ENCODE measurements around the gene CDKN1C.

Gene CDKN1C

DNA sequence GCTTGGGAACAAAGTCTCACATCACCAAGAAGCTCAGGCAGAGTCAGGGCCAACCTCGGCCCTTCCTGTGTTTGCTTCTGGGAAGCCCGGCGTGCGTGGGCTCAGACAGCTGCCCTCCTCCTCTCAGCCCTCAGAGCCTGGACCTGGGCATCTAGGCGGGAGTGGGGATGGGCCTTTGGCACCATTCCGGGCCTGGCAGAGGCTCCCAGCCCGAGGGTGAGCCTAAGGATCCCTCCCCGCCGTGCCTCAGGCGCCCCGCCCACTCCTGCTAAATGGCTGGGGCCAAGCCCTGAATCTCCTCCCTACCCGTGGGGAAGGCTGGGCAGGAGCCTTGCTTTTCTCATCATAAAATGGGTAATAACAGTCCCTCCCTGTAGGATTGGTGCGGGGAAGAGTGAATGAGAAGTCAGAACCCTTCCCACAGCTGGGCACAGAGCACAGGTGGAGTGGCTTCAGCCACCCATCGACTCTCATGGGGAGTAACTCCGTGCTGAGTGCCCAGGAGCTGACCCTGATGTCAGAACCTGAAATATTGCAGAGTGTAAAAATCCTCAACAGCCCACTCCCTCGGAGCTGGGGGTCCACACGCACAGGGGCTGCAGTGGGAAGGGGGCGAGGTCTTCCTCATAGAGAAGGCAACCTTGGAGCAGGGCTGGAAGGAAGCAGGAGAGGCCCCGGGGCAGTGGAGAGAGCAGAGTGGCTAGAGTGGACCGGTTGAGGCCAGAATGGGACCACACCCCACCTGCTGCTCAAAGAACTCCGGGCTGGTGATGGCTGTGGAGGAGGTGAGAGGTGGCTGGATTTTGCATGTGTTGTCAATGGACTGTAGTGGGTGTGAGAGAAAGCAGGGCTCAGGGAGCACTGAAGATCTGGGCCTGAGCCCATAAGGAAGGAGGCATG, 18.8 kb upstream of the CDKN1C start:
- DNase-seq = no peak

DNA sequence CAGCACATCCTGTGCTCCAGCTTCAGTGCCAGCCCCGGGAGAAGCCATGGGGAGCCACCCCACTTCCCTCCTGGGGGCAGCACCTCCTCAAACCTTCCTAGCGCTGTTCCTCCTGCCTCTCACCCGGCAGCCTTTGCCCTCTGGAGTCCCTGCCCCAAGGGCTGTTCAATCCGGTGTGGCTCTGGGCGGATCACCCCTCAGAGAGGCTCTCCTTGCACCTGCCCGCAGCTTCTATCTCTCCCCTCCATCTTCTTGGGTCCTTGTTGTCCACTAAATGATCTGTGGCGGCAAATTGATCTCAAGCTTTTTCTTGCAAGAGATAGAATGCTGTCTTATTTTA, 18.1 kb upstream of the CDKN1C start:
- no peak for DNase-seq

DNA sequence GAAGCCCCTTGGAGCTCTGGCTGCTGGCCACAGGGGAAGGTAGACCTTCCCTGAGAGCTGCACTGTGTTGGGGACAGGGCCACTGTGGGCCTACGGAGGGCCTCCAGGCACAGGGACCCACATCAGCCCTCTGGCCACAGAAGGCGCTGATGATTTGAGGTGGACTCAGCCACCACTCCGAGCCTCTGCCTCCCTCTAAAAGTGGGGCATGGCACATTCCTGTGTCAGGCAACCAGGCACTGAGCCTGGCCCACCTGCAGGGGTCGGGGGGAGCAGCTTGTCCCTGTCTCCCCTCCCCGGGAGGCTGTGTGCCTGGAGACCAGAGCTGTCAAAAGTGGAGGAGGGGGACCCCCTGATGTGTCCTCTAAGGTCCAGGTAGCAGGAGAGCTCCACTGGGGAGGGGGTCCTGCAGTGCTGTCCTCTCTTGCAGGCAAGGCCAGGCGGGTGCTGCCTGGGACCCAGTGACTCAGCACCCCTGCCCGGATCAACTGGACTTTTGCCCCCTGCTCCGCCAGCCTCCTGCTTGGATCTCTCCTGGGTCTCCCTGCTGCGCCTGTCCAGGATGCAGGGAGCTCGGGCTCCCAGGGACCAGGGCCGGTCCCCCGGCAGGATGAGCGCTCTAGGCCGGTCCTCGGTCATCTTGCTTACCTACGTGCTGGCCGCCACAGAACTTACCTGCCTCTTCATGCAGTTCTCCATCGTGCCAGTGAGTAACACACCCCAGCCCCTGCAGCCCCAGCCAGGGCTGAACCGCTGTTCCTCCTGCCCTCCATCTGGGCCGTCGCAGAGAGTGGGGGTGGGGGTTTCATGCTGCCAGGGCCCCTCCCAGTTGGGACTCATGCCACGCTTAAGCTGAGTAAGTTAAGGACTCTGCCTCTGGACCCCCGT, 17.5 kb upstream of the CDKN1C start:
- DNase-seq = no peak

DNA sequence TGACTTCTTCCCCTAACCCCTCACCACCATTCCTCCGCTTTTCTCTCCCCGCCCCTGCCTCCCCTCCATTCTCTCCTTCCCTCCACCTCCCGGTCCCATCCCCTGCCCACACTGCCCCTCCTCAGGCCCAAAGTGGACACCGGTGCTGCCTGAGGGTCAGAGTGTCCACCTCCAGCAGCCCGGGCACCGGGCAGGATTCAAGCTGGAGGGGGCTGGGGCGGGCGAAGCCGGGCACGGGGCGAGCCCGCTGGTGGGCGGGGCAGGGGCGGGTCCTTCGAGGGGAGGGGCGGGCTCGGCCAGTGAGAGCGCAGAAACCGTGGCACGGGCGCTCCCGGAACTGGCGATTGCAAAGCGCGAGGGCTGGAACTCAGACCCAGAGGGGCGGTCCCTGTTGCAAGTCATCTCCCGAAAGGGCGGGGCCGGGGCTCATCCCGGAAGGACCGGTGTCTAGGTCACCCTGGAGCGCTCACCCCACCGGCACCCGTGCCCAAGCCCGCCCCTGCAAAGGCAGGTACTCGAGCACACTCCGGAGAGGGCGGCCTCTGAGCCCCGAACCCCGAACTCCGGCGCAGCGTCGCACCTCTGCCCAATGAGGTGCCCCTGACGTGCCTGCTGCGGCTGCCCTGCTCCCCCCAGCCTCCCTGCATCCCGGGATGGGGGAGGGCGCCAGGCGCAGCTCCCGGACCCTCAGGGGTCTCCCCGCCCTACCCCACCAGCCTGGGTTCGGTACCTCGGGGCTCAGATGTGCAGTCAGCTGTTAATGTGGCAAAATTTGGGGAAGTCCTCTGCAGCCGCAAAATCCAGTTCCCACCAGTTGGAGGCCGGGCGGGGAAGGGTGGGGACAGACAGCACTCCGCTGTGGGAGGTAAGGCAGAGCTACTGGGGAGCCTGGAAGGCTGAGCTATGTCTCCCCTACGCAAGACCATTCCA, 16.5 kb upstream of the CDKN1C start:
- DNase-seq = peak; percentile 92

DNA sequence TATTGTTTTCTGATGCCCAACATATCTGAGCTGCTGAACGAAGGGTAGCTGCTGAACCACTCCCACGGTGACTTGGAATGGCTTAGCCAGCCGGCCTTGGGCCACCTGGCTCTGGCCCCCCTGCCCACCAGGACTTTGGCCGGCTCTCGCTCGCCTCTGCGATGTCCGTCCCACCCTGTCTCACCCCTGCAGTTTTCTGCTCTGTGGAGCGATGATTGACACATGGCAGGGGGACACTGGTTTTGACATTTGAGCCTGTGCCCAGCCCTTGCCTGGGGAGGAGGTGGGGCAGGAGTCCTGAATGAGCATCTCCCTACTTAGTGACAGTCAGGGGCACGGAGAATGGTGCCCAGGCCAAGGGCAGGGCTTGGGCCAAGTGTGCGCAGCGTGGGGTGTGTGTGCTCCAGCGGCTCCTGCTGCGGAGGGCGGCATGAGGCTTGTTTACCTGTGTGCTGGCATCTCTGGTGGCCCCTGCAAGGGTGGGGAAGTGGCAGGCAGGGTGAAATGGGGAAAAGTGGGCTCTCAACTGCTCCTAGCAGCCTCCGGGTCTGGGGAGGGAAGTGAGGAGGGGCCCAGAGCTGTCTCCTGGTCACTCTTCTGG, 15.7 kb upstream of the CDKN1C start:
- DNase-seq = no peak

DNA sequence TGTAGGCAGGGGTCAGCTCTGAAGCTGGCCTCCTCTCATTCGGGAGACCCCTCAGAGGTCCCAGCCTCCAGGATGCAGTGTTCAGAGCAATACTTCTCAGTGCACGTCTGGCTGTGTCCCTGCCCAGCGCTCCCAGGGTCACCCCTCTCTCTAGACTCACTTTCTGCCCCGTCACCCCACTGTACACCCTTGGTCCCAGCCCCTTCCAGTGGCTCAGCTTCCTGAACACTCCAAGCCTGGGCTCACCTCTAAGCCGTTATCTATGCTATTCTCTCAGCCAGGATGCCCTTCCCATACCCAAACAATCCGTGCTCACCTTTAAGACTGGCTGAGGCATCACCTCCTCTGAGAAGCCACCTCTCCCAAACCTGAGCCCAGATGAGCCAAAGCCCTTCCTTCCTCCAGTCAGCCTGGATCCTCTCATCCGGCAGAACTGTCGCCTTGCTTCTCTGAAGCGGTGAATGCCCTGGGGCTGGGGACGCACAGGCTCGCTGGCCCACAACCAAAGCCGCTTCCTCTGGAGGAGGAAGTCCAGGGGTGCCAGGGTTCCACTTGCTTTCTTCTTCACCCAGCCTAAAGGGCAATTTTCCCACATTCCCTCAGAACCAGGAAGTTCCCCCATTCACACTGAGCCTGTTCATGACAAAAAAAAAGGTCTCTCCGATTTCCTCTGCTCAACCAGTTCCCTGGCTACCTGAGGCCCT, 13.7 kb upstream of the CDKN1C start:
- DNase-seq = peak; percentile 77

DNA sequence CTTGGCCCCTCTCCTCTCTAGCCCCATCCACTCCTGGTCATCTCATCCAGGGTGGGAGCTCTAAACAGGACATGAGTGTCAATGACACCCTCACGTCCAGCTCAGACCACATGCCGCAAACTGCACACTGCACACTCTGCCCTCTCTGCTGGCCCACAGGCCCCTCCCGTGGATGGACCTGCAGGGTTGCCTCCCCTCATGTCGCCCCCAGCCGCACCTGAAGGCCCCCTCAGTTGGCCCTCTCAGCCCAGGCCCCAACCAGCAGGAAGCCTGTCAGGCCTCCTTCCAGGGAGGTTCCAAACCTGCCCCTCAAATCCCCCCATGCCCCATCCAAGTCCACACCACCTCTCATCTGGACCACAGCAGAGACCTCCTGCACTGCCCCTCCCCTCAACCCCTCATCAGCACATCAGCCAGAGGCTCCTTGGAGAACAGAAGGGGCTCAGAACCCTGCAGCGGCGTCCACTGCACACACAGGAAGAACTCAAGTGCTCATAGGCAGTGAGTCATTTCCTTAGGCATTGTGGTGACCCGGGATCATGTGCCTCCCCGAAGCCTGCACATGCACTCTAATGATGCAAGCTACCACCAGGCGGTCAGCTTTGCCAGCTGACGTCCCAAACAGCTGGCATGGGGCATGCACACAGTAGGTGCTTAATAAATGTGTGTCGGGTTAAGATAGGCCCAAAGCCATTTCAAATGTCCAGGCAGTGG, 12.9 kb upstream of the CDKN1C start:
- peak; percentile 92 for DNase-seq

DNA sequence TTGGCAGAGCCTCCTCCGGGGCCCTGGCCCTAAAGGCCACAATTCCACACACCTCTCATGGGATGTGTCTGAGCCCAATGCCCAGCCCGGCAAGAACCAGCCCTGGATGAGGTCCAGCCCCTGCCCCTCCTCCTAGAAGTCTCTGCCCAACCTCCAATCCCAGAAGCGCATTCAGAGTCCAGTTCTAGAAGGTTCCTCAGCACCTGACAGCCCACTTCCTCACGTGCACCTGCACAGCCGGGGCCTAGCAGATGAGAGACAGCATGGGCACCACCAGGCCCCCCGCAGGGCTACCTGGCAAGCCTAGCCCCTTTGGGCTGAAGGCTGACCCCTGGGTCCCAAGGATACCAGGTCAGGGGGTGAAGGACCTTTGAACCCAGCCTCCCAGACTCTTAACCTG, 11.5 kb upstream of the CDKN1C start:
- DNase-seq = no peak

DNA sequence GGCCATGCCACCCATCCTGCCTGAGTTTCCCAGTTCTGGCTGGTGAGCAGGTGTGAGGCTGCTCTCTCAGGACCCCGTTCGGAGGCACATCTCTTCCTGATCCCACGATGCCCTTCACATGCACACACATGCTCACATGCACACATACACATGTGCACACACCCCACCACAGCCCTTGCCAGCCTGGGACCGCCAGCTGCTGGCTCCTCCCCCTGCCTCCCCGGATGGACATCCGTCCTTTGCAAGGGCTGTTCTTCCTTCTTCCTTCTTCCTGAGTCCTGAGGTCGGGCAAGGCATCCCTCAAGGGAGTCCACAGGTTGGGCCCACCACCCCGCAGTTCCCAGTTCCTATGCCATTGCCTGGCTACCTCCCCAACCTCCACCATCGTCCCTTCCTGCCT, 10.5 kb upstream of the CDKN1C start:
- no peak for DNase-seq

DNA sequence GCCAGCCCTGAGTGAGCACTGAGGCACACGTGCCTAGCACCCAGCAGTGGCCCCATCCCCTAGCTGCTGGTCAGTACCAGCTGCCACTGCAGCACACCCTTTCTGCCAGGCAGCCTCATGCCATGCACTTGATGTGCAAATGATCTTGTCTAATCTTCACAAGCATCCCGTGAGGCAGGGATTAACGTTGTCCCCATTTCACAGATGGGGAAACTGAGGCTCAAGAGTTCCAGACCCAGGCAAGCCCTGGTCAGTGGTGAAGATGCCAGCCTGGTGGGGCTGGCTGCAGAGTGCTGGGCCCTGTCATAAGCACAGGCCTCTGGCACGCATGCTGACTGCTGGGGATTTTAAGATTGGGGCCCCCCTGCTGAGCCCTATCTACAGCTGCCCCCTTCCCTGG, 8.4 kb upstream of the CDKN1C start:
- DNase-seq = no peak

DNA sequence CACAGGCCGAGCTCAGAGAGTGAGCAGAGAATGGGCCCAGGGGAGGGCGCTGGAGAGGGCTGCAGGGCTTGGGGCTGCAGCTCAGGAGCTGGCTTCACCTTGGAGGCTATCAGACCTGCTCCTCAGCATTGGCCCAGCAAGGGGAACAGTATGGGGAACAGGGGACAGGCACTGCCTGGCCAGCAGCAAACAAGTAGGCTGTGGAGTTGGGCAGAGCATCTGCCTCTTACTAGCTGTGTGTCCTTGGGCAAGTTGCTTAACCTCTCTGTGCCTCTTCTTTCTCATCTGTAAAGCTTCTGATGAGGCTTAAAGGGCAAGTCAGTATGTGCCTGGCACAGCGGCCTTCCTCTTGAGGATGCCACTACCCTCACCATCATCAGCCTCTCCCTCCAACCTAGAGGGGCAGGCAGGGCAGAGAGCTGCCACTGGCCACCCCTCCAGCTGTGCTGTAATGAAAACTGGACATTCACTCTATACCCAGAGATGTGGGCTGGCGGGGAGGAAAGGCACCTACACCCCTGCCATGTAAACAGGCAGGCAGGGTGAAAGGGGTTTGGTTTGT, 7.5 kb upstream of the CDKN1C start:
- DNase-seq = peak; percentile 61

DNA sequence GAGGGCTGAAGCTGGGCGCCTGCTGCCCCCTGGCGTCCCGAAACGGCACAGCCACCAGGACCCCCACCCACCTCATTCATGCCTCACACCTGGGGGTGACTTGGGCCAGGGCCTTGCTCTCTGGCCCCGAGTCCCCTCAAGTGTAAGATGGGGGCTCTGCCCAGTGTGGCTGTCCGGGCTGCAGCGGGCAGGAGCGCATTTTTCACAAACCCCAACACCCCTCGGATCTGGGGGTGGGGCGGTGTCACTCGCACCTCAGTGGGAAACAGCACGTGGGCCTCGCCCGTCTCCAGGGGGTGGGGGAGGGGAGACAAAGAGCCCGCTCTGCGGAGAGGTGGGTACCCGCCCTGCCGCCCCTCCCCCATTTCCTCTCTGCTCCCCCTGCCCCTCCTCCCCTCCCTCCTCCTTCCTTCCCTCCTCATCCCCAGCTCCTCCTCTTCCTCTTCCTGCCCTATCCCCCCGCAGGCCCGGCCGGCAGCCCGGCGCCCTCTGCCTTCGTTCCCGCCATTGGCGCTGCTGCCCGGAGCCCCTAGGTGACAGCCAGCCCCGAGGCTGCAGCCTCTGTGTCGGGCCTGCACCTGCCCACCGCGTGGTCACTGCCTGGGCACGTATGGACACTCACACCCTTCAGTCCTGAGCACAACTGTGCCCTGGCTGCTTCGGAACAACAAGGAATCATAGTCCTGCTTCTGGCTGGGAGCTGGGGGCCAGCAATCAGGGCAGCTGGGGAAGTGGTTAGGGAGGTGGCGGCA, 6.8 kb upstream of the CDKN1C start:
- DNase-seq = peak; percentile 61

DNA sequence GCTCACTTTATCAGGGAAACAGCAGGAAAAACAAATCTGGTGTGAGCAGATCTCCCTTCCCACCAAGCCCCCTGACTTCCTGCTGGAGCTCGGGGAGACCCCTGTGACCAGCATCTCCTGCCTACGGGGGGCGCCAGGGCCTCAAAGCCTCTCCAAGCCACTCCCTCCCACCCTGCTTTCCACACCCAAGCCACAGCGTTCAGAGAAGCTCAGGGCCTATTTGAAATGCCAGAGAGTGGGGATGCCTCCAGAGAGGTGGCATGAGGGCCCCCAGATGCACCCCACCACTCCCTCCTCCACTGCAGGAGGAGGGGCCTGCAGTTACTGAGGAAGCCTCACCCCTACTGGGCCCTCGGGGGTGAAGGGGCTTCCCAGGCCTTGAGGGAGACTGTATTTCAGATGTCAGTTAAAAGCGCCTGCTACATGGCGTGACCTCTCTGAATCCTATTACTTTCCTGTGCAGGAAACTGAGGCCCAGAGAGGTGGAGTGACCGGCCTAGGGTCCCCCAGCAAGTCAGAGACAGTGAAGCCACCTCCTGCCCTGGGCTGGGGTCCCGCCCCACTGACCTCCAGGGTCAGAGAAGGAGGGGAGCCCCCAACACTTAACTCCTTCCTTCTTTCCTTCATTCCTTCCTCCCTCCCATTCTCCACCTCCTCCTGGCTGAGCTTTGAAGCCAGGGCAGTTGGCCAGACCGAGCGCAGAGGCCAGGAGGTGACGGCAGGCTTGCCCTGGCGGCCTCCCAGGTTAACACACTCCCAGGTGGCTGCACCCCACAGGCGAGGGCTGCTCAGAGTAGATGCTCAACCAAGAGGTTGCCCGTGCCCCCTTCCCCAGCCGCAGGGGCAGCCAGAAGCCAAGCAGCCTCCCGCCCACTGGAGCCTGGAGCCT, 6.0 kb upstream of the CDKN1C start:
- no peak for DNase-seq

DNA sequence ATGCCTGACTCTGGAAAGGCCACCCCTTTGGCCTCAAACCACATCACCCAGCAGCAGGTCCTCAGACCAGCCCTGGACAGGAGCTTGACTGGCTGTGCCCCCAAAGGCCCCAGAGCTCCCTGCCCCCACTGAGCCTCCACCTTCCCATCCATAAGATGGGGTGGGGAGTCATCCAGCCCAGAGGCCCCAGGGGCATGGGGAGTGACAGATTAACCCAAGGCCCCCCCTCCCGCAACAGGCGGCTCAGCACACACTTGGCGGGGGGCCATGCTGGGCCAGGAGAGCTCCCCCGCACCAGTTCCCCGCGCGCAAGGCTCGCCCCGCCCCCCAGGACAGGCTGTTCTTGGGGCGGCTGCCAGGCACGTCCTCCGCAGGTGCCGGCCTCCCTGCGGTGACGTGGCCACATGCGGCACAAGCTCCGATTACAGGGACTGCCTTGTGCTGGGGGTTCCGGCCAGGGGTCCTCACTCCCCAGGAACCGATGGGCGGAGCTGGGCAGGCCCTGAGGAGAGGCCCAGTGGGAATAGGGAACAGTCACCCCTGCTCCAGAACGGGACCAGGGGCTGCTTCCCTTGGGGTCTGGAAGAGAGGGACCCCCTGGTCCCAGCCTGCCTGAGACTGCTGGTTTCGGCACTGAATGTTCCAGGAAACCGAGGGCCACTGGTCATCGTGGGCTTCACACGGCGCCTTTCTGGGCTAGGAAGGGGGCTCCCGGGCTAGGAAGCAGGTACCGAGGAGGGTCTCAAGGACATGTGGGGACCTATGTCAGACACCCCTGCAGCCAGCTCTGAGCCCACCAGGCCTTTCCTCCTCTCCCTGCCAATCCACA, 5.1 kb upstream of the CDKN1C start:
- DNase-seq = no peak

DNA sequence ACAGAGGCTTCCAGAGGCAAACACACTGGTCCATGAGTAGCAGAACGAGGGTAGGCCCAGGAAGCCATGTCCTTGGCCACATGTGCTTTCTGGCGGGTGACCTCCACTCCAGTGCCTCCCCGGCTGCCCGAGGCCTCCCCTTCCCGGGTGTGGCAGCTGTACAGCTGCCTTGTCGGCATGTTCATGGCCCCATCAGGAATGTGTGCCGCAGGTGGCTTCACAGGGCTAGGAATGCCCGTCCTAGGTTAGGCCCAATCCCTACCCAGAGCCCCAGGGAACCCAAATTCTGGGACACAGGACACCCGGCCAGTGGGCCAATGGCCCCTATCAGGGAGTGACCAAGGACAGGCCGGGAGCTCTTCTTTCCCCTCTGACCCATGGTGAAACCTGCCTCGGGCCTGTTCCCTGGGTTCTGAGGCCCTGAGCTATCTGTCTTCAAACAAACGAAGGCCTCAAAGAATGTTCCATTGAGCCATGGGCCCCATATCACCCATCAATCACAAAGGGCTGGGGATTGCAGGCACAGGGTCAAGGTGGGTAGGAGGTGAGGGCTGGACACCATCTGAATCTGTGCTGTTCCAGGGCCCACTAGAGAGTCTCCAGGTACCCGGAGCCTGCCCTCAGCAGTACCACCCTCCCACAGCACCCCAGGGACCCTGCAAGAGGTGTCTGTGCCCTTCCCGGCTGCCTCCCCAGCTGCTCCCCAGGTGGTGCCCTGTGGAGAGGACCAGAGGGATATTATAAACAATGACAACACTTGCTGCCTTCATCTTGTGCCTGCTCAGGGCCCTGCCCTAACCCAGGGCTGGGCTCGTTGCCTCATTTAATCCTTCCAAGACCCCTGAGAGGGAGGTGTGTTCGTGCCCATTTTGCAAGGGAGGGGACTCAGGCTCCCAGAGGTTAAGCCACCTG, 4.0 kb upstream of the CDKN1C start:
- DNase-seq = no peak

DNA sequence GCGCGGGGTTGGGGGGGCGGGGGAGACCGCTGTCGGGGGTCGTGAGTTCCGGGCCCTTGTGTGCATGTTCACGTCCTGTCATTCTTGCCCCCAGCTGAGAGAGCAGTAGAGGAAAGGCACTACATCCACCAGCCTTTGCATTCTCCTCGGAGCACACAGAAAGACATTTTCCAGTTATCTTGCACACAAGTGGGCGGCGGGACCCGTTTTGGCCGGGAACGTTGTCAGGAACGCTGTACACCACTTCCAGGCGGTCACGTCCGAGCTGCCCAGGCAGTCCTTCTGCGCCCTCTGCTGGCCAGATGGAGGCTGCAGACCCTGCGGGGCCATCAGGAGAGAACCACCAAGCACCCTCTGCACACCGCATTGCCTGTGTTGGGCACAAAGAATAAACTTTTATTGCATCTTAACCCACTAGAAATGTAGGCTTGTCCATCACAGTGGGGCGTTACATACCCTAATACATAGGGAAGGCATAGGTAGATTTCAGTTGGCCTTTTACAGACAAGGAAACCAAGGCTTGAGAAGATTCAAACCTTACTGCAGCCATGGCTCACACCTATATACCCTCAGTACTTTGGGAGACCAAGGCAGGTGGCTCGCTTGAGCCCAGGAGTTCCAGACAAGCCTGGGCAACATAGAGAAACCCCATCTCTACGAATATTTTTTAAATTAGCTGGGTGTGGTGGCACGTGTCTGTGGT, 2.8 kb upstream of the CDKN1C start:
- DNase-seq = peak; percentile 63
